SH-SY5Y (cell line): ENCODE results near the gene SMPDL3B.

Experiments used
- GATA2 ChIP-seq: IDR thresholded peaks from 2 replicates; pipeline ENCODE4 v1.6.1; 2011; ENCODE audit warnings: mild to moderate bottlenecking, low read depth, low read length
- GATA3 ChIP-seq: IDR thresholded peaks from 2 replicates; pipeline ENCODE4 v1.6.1; 2011; ENCODE audit warnings: low read depth, mild to moderate bottlenecking, low read length, moderate library complexity

DNA sequence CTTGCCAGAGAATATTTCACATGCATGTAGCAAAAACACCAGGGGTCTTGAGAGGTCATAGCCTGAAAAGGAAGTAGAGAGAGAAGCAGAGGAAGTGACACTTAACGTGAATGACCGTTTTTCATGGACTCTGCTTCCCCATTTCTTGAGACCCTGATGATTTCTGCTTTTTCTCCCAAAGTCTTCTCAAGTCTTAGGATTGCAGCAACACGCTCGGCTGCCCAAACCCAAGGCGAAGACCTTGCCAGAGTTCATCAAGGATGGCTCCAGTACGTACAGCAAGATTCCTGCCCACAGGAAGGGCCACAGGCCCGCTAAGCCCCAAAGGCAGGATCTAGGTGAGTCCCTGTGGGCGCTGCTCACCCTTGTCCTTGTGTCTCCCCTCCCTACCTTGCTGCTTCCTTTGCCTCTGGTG is 49.7 kb upstream of the SMPDL3B start:
- TF ChIP-seq GATA2 (no peak), GATA3 (no peak)
